Neuron (in vitro differentiated cells): ENCODE data around the gene NCR1.
"Not testable (repeated sequence)": the region's sequence is repeated elsewhere in the genome, so short reads cannot be mapped to it uniquely, and the experiment has no call there.

Source experiments
- H2AFZ ChIP-seq: one replicate; pipeline ENCODE4 v1.6.1; 2013; ENCODE audit warnings: low read depth, mild to moderate bottlenecking, inconsistent platforms, low read length, moderate library complexity
- H3K27me3 ChIP-seq: one replicate; pipeline ENCODE4 v1.6.1; 2013; ENCODE audit warnings: low read length; ENCODE audit not compliant: insufficient read depth
- H3K36me3 ChIP-seq: one replicate; pipeline ENCODE4 v1.6.1; 2013; ENCODE audit warnings: low read length; ENCODE audit not compliant: insufficient read depth
- H3K4me1 ChIP-seq: one replicate; pipeline ENCODE4 v1.6.1; 2013; ENCODE audit warnings: low read length; ENCODE audit not compliant: insufficient read depth
- H3K4me3 ChIP-seq: 2 replicates; pipeline ENCODE4 v1.5.1; 2013; ENCODE audit warnings: mild to moderate bottlenecking, low read length, moderate library complexity
- H3K9me3 ChIP-seq: one replicate; pipeline ENCODE4 v1.6.1; 2013; ENCODE audit warnings: low read length

NCR1 gene

DNA sequence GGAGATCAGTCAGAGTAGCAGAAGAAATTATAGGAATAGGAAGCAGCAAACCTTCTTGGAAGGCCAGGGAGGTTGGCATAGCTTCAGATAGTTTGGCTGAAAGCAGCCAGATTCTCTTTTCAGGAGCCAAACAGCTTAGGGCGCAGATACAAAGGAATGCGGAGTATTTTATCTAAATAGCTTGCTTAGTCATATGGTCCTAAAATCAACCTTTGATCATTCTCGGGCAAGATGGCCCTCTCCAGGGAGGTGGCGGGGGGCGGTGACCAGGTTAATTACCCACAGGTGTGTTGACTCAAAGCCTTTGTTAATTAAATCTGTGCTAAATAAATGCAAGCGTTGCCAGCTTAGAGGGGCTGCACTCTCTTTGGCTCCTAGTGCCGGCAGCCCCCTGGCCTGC lies 12.5 kb upstream of the NCR1 start:
- H3K9me3 ChIP-seq = no peaks in the 10 kb centered on the region
- peaks cover 2% of the 10 kb centered on the region for H3K27me3 ChIP-seq
- no peak overlapping the region for H2AFZ ChIP-seq
- no peaks in the 10 kb centered on the region for H3K4me1 ChIP-seq
- H3K36me3 ChIP-seq = no peaks in the 10 kb centered on the region
- no peak overlapping the region for H3K4me3 ChIP-seq

DNA sequence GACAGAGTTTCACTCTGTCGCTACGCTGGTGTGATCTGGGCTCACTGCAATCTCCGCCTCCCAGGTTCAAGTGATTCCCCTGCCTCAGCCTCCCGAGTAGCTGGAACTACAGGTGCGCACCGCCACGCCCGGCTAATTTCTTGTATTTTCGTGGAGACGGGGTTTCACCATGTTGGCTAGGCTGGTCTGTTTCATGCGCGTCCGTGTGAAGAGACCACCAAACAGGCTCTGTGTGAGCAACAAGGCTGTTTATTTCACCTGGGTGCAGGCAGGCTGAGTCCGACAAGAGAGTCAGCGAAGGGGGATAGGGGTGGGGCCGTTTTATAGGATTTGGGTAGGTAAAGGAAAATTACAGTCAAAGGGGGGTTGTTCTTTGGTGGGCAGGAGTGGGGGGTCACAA lies 11.8 kb upstream of the NCR1 start:
- not testable (repeated sequence) for H3K4me3 ChIP-seq, H2AFZ ChIP-seq, H3K36me3 ChIP-seq, H3K27me3 ChIP-seq, H3K4me1 ChIP-seq, H3K9me3 ChIP-seq

DNA sequence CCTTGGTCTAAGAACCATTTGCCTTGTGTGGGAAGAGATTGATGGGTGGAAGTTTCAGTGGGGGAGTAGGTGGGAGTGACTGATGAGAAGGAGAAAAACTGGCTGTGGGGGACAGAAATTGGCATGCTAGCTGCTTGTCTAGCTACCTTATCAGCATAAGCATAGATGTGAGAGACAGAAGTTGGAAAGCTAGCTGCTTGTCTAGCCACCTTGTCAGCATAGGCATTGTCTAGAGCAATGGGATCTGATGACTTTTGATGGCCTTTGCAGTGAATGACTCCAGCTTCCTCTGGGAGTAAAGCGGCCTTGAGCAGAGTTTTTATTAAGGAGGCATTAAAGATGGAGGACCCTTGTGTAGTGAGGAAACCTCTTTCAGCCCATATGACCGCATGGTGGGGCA lies 9.9 kb upstream of the NCR1 start:
- Histone ChIP-seq H3K27me3 (peaks cover 5% of the 10 kb centered on the region), H3K4me3 (no peak overlapping the region), H2AFZ (no peak overlapping the region), H3K36me3 (no peaks in the 10 kb centered on the region), H3K4me1 (no peaks in the 10 kb centered on the region), H3K9me3 (no peaks in the 10 kb centered on the region)

DNA sequence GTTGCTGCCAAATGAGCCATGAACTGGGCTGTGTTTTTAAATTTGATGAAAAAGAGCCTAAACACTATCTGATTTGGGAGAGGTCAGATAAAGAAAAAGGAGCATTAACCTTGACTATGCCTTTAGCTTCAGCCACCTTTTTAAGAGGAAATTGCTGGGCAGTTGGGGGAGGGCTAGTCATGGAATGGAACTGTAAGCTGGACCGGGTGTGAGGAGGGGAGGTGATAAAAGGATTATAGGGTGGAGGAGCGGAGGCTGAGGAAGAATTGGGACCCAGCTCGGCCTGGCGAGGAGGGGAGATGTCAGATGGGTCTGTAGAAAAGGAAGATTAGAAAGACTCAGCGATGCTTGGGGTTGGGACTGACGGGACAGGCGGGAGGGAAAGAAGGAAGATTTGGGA lies 7.3 kb upstream of the NCR1 start:
- not testable (repeated sequence) for H3K4me3 ChIP-seq, H2AFZ ChIP-seq, H3K27me3 ChIP-seq, H3K9me3 ChIP-seq, H3K36me3 ChIP-seq, H3K4me1 ChIP-seq

DNA sequence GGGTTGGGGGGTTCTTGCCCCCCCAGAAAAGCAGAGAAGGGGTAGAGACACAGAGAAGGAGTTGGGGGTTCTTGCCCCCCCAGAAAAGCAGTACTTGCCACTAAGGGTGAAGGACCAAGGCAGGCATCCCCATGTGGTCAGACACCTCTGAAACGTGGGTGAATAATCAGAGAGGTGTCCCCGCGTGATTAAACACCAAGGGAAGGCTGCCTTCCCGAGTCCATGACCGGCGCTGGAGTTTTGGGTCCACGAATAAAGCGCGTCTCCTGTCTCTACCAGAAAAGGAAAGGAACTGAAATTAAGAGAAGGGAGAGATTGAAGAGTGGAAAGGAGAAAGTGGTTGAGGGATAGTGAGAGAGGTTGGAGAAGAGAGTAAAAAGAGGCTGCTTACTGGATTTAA lies 6.3 kb upstream of the NCR1 start:
- not testable (repeated sequence) for H3K36me3 ChIP-seq, H3K4me1 ChIP-seq, H3K4me3 ChIP-seq, H3K9me3 ChIP-seq, H3K27me3 ChIP-seq, H2AFZ ChIP-seq

DNA sequence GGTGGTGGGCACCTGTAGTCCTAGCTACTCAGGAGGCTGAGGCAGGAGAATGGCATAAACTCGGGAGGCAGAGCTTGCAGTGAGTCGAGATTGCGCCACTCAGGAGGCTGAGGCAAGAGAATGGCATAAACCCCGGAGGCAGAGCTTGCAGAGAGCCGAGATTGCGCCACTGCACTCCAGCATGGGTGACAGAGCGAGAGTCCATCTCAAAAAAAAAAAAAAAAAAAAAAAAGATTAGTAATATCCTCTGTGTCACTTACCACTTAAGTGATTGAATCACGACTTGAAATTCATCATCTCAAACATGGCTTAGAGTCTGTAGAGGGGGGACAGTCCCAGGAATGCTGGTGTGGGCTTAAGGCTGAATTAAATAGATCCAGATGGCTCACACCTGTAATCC lies 4.8 kb upstream of the NCR1 start:
- H2AFZ ChIP-seq, H3K27me3 ChIP-seq, H3K36me3 ChIP-seq: not testable (repeated sequence)

DNA sequence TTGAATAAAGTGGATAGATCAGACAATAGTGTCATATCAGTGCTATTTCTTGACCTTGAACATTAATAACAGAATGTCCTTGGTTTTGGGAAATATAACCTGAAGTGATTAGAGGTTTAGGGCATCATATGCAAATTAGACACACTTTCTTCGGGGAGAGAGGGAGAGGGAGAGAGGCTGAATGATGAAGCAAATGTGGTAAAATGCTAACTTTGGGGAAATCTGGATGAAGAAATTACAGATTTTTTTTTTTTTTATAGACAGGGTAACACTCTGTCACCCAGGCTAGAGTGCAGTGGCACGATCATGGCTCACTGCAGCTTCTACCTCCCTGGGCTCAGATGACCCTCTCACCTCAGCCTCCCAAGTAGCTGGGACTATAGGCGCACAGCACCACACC lies 3.9 kb upstream of the NCR1 start:
- no peak overlapping the region for H3K4me3 ChIP-seq
- no peaks in the 10 kb centered on the region for H3K9me3 ChIP-seq

More for the DNA sequence above, 4.8 kb upstream of the NCR1 start:
- H3K4me3 ChIP-seq, H3K4me1 ChIP-seq, H3K9me3 ChIP-seq: not testable (repeated sequence)

DNA sequence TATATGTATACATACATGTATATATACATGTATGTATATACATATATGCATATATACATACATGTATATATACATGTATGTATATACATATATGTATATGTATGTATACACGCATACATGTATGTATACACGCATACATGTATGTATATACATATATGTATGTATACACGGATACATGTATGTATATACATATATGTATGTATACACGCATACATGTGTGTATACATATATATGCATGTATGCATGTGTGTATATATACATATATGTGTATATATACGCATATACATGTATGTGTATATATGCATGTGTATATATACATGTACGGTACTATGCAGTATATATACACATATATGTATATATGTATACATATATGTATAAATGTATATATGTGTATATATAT lies 2.6 kb upstream of the NCR1 start:
- H3K9me3 ChIP-seq = no peaks in the 10 kb centered on the region
- no peaks in the 10 kb centered on the region for H3K36me3 ChIP-seq
- H3K4me3 ChIP-seq = no peak overlapping the region
- no peaks in the 10 kb centered on the region for H3K4me1 ChIP-seq
- H3K27me3 ChIP-seq = peaks cover 3% of the 10 kb centered on the region
- H2AFZ ChIP-seq = no peak overlapping the region

More for the DNA sequence above, 3.9 kb upstream of the NCR1 start:
- Histone ChIP-seq H3K36me3 (no peaks in the 10 kb centered on the region), H3K4me1 (no peaks in the 10 kb centered on the region), H3K27me3 (peaks cover 5% of the 10 kb centered on the region), H2AFZ (no peak overlapping the region)

DNA sequence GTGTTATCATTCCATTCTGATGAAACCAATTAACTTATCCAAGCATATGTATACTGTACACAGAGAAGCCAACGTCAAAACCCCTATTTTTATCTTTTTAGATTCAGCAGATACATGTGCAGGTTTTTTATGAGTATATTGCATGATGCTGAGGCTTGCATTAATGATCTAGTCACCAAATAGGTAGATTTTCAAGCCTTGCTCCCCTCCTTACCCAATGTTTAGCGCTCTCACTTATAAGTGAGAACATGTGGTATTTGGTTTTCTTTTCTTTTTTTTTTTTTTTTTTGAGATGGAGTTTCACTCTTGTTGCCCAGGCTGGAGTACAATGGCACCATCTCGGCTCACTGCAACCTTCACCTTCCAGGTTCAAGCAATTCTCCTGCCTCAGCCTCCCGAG lies 1.7 kb upstream of the NCR1 start:
- H3K36me3 ChIP-seq, H2AFZ ChIP-seq, H3K4me1 ChIP-seq, H3K4me3 ChIP-seq, H3K9me3 ChIP-seq, H3K27me3 ChIP-seq: not testable (repeated sequence)

DNA sequence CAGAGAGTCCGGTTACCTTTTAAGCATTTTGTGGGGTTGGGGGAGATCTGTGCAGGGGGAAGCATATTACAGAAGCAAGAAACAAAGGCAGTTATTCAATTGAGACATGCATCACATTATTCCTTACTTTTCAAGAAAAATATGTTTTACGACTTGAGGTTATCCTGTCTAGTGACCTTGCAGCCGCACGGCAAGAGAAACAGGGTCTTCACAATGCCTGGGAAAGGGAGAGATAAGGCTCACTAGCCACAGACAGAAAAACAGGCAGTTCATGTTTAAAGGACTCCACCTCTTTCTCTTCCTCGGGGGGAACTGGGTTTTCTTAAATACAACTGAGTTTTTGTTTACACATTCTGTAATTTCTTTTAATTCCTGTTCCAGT lies 536 bp upstream of the NCR1 start:
- H3K36me3 ChIP-seq = no peaks in the 10 kb centered on the region
- H3K9me3 ChIP-seq = peaks cover 4% of the 10 kb centered on the region

DNA sequence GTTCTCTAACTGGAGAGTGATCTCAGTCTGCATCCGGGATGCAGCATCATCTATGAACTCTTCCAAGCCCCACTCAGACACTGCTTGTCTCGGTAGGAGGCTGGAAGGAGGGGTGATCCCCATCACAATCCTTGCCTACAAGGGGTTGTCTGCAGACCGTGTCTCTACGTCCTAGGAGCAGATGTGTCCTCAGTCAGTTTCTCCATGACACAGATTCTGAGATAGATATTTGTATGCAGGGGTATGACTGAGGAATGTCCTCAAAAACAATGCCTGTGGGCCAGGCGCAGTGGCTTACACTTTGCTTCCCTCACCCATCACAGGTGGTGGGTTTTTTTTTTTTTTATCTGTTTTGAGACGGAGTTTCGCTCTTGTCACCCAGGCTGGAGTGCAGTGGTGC lies 871 bp downstream of the NCR1 start:
- Histone ChIP-seq H3K4me3 (no peak overlapping the region), H3K9me3 (peaks cover 4% of the 10 kb centered on the region), H2AFZ (no peak overlapping the region), H3K36me3 (no peaks in the 10 kb centered on the region), H3K4me1 (no peaks in the 10 kb centered on the region), H3K27me3 (peaks cover 2% of the 10 kb centered on the region)

More for the DNA sequence above, 536 bp upstream of the NCR1 start:
- Histone ChIP-seq H3K27me3 (peaks cover 3% of the 10 kb centered on the region), H3K4me3 (no peak overlapping the region), H3K4me1 (no peaks in the 10 kb centered on the region), H2AFZ (no peak overlapping the region)

DNA sequence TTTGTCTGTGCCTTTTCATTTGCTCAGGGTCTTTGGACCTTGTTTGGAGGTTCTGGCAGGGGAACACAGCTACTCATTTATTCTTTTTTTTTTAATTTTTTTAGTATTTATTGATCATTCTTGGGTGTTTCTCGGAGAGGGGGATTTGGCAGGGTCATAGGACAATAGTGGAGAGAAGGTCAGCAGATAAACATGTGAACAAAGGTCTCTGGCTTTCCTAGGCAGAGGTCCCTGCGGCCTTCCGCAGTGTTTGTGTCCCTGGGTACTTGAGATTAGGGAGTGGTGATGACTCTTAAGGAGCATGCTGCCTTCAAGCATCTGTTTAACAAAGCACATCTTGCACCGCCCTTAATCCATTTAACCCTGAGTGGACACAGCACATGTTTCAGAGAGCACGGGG lies 2.0 kb downstream of the NCR1 start:
- not testable (repeated sequence) for H3K4me3 ChIP-seq, H3K27me3 ChIP-seq, H3K36me3 ChIP-seq, H3K4me1 ChIP-seq, H3K9me3 ChIP-seq, H2AFZ ChIP-seq

DNA sequence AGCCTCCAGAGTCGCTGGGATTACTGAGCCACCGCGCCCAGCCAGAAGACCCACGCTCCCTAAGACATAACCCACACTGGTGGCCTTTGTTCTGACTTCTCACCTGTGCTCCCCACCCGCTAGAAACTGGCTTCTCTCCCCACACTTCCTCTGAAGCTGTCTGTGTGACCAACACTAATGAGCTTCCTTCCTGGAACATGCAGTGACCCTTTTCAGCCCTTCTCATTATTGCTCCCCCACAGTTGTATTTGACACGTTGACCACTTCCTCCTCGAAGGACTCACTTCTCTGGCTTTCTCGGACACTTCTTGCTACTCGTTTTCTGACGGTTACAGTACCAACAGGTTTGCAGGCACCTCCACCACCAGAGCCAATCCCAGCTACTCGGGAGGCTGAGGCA lies 10.9 kb downstream of the NCR1 start:
- Histone ChIP-seq H3K9me3 (no peaks in the 10 kb centered on the region), H2AFZ (no peak overlapping the region), H3K27me3 (peaks cover 2% of the 10 kb centered on the region), H3K4me1 (no peaks in the 10 kb centered on the region), H3K36me3 (no peaks in the 10 kb centered on the region), H3K4me3 (no peak overlapping the region)

DNA sequence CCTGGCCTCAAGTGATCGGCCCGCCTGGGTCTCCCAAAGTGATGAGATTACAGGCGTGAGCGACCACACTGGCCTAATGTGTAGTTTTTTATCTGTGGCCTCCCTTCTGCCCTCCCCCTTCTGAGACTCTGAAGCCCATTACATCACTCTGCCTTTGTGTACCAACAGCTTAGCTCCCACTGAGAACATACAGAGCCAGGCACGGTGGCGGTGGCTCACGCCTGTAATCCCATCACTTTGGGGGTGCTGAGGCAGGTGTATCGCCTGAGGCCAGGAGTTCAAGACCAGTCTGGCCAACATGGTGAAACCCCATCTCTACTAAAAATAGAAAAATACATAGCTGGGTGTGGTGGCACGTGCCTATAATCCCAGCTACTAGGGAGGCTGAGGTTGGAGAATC lies 12.6 kb downstream of the NCR1 start:
- no peaks in the 10 kb centered on the region for H3K36me3 ChIP-seq
- H2AFZ ChIP-seq = no peak overlapping the region
- H3K4me1 ChIP-seq = no peaks in the 10 kb centered on the region
- no peaks in the 10 kb centered on the region for H3K27me3 ChIP-seq
- H3K9me3 ChIP-seq = no peaks in the 10 kb centered on the region
- H3K4me3 ChIP-seq = no peak overlapping the region
